GM10266 (cell line): ENCODE data around the gene GLUD1.
A peak's percentile ranks its signal among the peaks of the same experiment; 100 is the strongest.
"Not testable (repeated sequence)": the region's sequence is repeated elsewhere in the genome, so short reads cannot be mapped to it uniquely, and the experiment has no call there.

Source experiments
- DNase-seq: peaks from one replicate; pipeline ENCODE4 v3.0.0; 2012; ENCODE audit errors: extremely low spot score
- TF ChIP-seq, protein P1 (sequence below): IDR thresholded peaks from 2 replicates; pipeline ENCODE4 v1.5.1; 2012; ENCODE audit warnings: mild to moderate bottlenecking, low read depth; ENCODE audit not compliant: control insufficient read depth, insufficient read depth; ENCODE audit errors: missing control alignments

The GLUD1 gene

DNA sequence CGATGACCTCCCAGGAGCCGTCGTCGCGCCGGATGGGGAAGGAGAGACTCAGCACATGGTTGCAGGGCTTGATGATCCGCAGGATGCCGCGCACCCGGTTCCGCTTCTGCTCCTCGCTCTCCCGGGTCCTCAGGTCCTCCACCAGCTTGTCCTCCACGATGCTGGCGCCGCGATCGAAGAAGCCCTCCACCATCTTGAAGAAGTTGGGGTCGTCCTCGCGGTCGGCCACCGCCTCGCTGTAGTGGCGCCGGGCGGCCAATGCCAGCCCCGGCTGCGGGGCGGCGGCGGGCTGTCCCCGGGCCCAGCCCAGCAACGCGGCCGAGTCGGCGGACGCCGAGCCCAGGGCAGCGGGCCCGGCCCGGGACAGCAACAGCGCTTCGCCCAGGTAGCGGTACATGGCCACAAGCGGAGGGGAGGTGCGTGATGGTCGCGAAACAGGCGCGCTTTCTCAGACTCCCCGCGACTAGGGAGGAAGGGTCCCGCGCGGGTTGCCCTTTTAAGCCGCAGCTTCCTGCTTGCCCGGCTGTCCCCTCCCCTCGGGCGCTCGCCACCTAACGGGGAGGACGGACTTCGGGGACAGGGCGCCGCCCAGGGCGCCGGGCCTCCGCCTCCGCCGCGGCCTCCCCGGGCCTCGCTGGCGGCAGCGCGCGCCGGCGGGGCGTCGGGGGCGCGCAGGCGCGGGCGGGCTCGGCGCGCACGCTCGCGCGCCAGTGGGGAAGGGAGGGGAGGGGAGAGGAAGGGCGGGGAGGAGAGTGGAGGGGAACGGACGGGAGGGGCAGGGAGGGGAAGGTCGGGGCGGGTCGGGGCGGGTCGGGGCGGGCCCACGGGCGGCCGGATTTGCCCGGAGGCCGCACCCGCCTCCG is at the start of gene GLUD1, which contains the start of gene SHLD2:
GLUD1 (minus strand) TSS at position 471 of the 863 bp plus-strand sequence; CDS start at position 397, 74 bp downstream.
SHLD2 (plus strand) TSS at position 834 of the 863 bp plus-strand sequence. CDS start 56,149 bp downstream, outside the sequence.
- TF ChIP-seq, protein P1, sequence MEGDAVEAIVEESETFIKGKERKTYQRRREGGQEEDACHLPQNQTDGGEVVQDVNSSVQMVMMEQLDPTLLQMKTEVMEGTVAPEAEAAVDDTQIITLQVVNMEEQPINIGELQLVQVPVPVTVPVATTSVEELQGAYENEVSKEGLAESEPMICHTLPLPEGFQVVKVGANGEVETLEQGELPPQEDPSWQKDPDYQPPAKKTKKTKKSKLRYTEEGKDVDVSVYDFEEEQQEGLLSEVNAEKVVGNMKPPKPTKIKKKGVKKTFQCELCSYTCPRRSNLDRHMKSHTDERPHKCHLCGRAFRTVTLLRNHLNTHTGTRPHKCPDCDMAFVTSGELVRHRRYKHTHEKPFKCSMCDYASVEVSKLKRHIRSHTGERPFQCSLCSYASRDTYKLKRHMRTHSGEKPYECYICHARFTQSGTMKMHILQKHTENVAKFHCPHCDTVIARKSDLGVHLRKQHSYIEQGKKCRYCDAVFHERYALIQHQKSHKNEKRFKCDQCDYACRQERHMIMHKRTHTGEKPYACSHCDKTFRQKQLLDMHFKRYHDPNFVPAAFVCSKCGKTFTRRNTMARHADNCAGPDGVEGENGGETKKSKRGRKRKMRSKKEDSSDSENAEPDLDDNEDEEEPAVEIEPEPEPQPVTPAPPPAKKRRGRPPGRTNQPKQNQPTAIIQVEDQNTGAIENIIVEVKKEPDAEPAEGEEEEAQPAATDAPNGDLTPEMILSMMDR: no peak
- DNase-seq: peak; percentile 96

GRCh38 chr10:87143109-87143418 is 48.4 kb upstream of the GLUD1 start:
- not testable (repeated sequence) for DNase-seq

DNA sequence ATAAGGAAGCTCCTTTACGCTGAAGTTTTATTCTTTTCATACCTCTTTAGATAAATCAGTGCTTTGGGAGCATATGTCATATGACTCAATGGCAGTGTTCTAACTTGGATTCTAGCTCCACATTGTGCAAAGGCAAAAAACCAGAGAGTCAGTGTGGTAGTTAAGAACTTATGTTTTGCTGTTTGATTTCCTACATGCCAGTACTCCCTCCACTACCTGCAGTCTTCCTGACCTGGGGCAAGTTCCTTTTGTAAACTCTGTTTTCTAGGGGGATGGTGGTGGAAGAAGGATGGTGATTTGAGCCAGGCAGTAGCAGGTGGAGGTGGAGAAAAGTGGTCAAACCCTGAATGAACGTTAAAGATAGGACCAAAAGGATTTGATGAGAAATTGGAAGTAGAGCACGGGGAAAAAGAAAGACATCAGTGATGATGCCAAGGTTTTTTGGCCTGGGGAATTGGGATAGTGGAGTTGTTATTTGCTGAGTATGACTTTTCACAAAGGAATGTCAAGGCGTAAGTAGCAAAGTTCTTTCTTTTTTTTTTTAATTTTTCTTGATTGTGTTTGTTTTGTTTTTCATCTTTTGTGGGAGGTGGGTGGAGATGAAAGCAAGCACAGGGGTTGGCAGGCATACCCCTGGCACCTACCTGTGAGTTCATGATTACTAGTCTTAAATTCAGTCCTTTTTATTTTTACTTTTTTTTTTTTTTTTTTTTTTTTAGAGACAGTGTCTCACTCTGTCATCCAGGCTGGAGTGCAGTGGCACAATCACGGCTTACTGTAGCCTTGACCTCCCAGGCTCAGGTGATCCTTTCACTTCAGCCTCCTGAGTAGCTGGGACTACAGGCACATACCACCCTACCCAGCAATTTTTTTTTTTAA is 47.8 kb upstream of the GLUD1 start:
- DNase-seq: not testable (repeated sequence)

DNA sequence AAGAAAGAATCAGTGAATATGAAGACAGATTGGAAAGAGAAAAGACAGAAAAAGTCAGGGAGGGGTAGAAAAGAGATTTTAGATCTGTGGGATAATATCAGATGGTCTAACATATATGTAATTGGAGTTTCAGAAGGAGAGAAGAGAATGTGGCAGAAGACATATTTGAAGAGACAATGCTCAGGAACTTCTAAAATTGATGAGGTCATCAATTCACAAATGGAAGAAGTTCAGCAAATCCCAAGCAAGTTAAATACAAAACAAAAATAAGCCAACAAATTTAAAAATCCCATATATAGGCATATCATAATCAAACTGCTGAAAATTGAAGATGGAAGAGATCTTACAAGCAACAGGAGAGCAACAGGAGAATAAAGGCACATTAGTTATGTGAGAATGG is 42.8 kb upstream of the GLUD1 start:
- not testable (repeated sequence) for DNase-seq

GRCh38 chr10:87134440-87134839 is 39.8 kb upstream of the GLUD1 start:
- DNase-seq: not testable (repeated sequence)

GRCh38 chr10:87133936-87134335 is 39.3 kb upstream of the GLUD1 start:
- not testable (repeated sequence) for DNase-seq

DNA sequence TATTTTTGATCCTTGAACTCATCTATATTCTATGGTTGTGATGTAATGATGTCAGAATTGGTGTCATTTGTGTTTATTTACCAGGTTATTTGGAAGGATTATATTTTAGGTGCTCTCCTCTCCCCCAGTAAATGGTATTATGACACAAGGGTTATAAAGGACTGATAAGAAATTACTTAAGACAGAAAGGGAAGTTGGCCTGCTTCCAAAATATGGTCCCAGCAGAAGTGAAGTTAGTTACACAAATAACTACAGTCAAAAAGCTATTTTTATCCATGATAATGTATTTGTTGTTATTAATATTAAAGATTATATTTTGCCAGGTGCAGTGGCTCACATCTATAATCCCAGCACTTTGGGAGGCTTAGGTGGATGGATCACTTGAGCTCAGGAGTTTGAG is 37.5 kb upstream of the GLUD1 start:
- DNase-seq: not testable (repeated sequence)

DNA sequence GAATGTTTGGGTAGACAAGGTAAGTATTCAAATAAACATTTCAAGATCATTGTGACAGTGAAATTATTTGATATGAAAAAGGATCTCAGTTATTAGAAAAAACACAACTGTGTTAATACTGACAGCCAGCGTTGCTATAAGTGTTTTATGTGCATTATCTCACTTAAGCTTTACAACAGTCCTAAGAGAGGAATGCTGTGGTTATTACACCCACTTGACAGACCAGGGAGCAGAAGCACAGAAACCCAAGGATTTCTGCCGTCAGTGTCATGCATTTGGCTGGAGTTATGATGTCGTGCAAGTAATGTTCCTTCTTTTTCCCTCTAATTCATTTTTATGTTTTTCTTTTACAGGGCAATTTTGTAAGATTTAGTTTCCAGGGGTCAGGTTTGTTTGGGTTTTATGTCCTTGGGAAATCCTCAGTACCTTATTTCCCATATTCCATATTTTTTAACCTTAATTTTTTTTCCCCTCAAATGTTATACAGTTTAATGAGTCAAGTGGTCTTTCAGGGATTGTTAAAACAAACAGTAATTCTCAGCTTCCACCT is 33.0 kb upstream of the GLUD1 start:
- not testable (repeated sequence) for DNase-seq

GRCh38 chr10:87127048-87127447 is 32.4 kb upstream of the GLUD1 start:
- DNase-seq: not testable (repeated sequence)

DNA sequence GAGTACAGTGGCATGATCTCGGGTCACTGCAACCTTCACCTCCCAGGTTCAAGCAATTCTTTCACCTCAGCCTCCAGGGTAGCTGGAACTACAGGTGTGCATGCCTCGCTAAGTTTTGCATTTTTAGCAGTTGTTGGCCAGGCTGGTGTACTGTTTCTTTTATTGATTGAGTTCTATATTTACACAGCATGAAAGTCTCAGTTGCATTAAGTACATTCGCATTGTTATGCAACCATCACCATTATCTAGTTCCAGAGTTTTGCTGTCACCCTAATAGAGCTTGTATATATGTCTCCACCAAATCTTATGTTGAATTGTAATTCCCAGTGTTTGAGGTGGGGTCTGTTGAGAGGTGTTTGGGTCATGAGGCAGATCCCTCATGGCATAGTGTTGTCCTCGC is 28.7 kb upstream of the GLUD1 start:
- DNase-seq: not testable (repeated sequence)

GRCh38 chr10:87119029-87119428 is 24.4 kb upstream of the GLUD1 start:
- DNase-seq: not testable (repeated sequence)

DNA sequence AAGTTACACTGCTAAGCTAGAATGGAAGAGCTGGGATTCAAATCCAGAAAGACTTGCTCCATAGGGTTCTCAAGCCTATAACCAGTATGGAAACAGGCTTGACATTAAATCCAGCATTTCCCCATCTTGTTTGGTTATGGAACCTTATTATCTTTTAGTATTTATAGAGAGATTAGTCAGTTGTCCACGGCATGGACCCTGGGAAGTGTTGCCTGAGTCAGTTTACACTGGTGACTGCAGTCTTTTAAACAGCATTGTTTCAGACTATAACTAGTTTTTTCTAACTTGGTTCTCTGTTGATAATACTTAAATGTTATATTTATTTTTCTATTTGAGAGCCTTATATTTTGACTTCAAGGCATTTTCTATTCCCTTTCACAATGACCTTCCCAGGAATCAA is 23.5 kb upstream of the GLUD1 start:
- not testable (repeated sequence) for DNase-seq

DNA sequence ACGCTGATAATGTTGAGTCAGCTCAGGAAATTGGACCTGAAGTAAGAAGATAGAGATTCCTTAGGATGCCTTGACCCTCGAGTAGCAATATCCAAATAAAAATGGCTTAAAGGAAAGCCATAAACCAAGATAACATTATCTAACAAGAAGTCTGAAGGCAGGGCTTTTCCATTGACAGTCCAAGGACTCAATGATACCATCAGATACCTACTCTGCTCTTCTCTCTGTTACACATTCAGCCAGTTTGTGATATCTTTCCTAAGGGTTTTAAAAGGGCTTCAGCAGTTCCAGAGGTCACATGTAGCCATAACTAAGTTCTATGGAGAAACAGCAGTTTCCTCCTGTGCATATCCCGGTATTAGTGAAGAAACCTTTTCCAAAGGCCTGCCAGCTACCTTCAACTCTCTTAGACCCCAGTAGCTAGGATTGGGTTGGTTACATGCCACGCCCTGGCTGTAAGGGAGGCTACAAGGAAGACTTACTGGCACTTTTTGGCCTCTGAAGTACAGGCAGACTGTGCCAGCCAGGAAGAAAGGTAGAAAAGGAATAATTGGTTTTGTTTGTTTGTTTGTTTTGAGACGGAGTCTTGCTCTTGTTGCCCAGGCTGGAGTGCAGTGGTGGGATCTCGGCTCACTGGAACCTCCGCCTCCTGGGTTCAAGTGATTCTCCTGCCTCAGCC is 10.9 kb upstream of the GLUD1 start:
- TF ChIP-seq, protein P1: no peak
- DNase-seq: no peak

GRCh38 chr10:87104727-87105126 is 10.1 kb upstream of the GLUD1 start:
- not testable (repeated sequence) for DNase-seq
